Upper lobe of left lung (tissue), 4 donors: Measurements from ENCODE around the gene COL7A1.

Experiments
- EP300 ChIP-seq, 4 donors: sonication (generic); formaldehyde crosslinking; IDR thresholded peaks; one replicate each; pipeline ENCODE4 v1.5.1; 2017; ENCODE audit warnings: antibody characterized with exemption in 4 of 4, control low read depth in 2 of 4
- POLR2A ChIP-seq, 4 donors: fragments of 450-650 bp; IDR thresholded peaks; one replicate each; pipeline ENCODE4 v1.5.1; 2016 to 2017; ENCODE audit warnings: antibody characterized with exemption in 4 of 4, mild to moderate bottlenecking in 2 of 4
- POLR2AphosphoS5 ChIP-seq, 2 donors: sonication (generic); formaldehyde crosslinking; IDR thresholded peaks; one replicate each; pipeline ENCODE4 v1.5.1; 2017; ENCODE audit warnings: antibody characterized with exemption in 2 of 2
- TF ChIP-seq, protein P1 (sequence below), 6 experiments: fragments of 450-650 bp in 4 of 6; fragments of 200-600 bp in 2 of 6; sonication (generic) in 2 of 6; IDR thresholded peaks; one replicate each; pipeline ENCODE4 v1.5.1; 2016 to 2019; ENCODE audit warnings: antibody characterized with exemption in 6 of 6

- TF ChIP-seq POLR2A (IDR thresholded peaks at IDR 0.05) (no peak), EP300 (IDR thresholded peaks at IDR 0.05) (no peak), POLR2AphosphoS5 (IDR thresholded peaks at IDR 0.05) (no peak)
- TF ChIP-seq, protein P1, sequence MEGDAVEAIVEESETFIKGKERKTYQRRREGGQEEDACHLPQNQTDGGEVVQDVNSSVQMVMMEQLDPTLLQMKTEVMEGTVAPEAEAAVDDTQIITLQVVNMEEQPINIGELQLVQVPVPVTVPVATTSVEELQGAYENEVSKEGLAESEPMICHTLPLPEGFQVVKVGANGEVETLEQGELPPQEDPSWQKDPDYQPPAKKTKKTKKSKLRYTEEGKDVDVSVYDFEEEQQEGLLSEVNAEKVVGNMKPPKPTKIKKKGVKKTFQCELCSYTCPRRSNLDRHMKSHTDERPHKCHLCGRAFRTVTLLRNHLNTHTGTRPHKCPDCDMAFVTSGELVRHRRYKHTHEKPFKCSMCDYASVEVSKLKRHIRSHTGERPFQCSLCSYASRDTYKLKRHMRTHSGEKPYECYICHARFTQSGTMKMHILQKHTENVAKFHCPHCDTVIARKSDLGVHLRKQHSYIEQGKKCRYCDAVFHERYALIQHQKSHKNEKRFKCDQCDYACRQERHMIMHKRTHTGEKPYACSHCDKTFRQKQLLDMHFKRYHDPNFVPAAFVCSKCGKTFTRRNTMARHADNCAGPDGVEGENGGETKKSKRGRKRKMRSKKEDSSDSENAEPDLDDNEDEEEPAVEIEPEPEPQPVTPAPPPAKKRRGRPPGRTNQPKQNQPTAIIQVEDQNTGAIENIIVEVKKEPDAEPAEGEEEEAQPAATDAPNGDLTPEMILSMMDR (IDR thresholded peaks at IDR 0.05) = no peak
Observed at GRCh38 chr3:48587686-48588085, 7.4 kb downstream of the COL7A1 start.
